ENCODE data around the gene LURAP1L.
A peak's percentile ranks its signal among the peaks of the same experiment; 100 is the strongest.

LURAP1L gene

DNA sequence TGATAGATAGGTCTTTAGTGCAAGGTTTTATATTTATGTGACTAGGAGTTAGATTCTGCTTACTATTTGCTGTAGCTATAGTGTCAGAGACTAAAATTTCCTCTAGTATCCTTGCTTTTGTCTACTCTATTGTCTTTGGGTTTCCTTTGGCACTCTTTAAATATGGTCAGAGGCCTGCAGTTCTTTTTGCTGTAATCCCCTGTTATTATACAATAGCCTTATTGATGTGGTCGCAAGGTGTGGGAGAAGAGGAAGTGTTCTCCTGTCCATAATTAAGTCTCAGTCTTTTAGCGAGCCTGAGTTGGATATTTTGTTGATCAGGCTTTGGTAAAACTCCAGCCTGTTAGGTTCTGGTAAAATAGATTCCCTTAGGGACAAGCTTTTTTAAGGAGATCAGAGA, 34.9 kb downstream of the LURAP1L start:
- Histone ChIP-seq H3K4me3 (ENCODE audit: low read depth, low read length) (no peak overlapping the region), H3K27me3 (replicated peaks) (no peaks in the 10 kb centered on the region), H3K27ac (no peak overlapping the region), H3K36me3 (replicated peaks) (no peaks in the 10 kb centered on the region)
- no peak for DNase-seq
- in situ Hi-C loops (cut with HindIII; ENCODE audit: low pct_ligation_motif_present, low sequenced_read_pairs): no loop called here
- TF ChIP-seq, protein P1, sequence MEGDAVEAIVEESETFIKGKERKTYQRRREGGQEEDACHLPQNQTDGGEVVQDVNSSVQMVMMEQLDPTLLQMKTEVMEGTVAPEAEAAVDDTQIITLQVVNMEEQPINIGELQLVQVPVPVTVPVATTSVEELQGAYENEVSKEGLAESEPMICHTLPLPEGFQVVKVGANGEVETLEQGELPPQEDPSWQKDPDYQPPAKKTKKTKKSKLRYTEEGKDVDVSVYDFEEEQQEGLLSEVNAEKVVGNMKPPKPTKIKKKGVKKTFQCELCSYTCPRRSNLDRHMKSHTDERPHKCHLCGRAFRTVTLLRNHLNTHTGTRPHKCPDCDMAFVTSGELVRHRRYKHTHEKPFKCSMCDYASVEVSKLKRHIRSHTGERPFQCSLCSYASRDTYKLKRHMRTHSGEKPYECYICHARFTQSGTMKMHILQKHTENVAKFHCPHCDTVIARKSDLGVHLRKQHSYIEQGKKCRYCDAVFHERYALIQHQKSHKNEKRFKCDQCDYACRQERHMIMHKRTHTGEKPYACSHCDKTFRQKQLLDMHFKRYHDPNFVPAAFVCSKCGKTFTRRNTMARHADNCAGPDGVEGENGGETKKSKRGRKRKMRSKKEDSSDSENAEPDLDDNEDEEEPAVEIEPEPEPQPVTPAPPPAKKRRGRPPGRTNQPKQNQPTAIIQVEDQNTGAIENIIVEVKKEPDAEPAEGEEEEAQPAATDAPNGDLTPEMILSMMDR (IDR thresholded peaks at IDR 0.05; ENCODE audit: low read depth, low read length, missing control alignments): no peak

DNA sequence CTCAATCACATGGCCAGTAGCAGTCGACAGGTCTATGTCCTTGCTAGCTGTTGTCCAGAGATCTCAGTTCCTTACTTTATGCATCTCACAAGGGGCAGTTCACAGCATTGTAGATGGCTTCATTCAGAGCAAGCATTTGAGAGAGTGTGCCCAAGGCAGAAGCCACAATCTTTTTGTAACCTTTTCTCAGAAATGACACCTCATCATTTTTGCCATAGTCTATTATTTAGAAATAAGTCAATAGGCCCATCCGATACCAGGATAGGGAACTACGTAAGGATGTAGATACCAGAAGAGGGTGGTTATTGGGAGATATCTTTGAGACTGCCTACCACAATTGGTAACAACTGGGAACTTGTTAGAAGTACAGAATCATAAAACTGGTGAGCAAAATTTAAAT, 37.1 kb downstream of the LURAP1L start:
- Histone ChIP-seq H3K4me3 (ENCODE audit: low read depth, low read length) (no peak overlapping the region), H3K27me3 (replicated peaks) (no peaks in the 10 kb centered on the region), H3K36me3 (replicated peaks) (no peaks in the 10 kb centered on the region), H3K27ac (no peak overlapping the region)
- TF ChIP-seq, protein P1 (IDR thresholded peaks at IDR 0.05; ENCODE audit: low read depth, low read length, missing control alignments): no peak
- in situ Hi-C loops (cut with HindIII; ENCODE audit: low pct_ligation_motif_present, low sequenced_read_pairs): no loop called here
- DNase-seq: no peak

DNA sequence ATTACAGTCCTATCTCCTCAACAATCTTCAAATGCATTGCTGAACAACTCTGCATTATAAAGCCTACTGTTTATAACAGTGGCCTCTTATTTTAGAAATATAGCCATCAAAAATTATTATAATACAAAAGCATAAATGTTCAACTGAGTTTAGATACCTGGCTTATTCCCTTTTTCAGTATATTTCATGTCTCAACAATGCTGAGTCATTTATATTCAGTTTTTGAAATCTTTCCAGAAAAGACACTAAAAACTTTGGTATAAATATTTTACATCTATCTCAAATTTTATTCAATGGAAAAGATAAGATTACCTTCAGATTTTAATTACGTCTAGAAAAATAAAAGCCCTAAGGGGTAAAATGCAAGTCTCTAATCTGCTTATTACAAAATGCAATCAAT, 37.9 kb downstream of the LURAP1L start:
- Histone ChIP-seq H3K36me3 (replicated peaks) (no peaks in the 10 kb centered on the region), H3K27me3 (replicated peaks) (no peaks in the 10 kb centered on the region), H3K27ac (peak overlapping the region; percentile 97), H3K4me3 (ENCODE audit: low read depth, low read length) (no peak overlapping the region)
- no peak for DNase-seq
- TF ChIP-seq, protein P1 (IDR thresholded peaks at IDR 0.05; ENCODE audit: low read depth, low read length, missing control alignments): no peak
- in situ Hi-C loops (cut with HindIII; ENCODE audit: low pct_ligation_motif_present, low sequenced_read_pairs): no loop called here

DNA sequence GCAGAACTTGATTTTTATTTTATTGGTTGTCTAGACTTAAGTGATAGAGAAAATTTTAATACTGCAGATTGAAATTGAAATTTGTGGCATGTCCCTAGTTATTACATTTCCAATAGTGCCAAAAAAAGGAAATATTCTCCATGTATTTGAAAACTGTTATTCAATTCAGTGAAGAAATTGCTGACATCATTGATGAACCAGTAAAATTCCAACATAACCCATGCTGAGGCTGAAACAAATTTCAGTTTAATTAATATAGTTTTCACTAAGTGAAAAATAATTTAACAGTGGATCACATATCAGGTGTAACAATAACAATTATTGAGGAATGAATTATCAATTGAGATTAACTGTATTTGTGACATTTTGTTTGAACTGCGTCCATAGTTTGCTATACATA, 38.7 kb downstream of the LURAP1L start:
- in situ Hi-C loops (cut with HindIII; ENCODE audit: low pct_ligation_motif_present, low sequenced_read_pairs): no loop called here

DNA sequence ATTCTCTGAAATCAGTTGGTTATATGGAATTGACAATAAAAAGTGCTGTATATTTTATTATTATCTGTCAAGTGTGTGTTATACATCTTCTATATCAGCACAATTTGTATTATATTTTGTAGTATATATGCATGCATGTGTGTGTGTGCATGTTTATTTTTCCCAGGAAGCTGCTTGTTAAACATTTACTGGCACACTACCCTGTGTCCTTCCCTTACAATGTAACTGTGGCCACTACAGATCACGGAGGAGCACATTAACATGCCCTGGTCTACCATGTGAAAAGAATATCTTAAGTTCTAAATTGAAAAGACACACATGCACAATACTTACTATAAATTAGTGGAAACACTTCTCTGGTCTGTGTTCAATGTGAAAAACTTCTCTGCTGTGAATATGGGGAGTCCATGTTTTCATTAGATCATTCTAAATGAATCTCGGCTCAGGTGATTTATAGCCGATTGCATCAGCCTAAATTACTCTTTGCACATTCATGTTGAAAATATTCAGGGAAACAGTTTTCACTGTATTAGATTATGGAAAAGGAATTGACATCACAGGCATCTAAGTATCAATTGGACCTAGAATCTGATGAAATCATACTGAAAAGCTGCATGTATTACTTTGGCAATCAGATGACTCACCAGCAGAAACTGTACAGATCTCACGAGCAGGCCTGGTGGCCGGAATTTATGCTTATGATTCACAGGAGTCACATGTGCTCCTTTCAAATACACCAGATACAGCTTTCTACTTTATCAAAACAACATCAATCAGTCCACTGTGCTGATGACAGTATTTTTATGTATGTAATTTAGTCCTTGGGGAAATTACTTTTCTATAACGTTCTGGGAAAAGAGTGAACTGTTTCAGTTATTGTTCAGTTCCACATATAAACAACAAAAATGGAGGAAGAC, 39.4 kb downstream of the LURAP1L start:
- DNase-seq: peak; percentile 99
- H3K27me3 ChIP-seq (replicated peaks): no peaks in the 10 kb centered on the region
- no peaks in the 10 kb centered on the region for H3K36me3 ChIP-seq (replicated peaks)
- in situ Hi-C loops (cut with HindIII; ENCODE audit: low pct_ligation_motif_present, low sequenced_read_pairs): no loop called here
- H3K27ac ChIP-seq: peak overlapping the region; percentile 97
- peak overlapping the region; percentile 32 for H3K4me3 ChIP-seq (ENCODE audit: low read depth, low read length)
- TF ChIP-seq, protein P1 (IDR thresholded peaks at IDR 0.05; ENCODE audit: low read depth, low read length, missing control alignments): peak; percentile 57

More for the DNA sequence above, 38.7 kb downstream of the LURAP1L start:
- DNase-seq: no peak
- H3K4me3 ChIP-seq (ENCODE audit: low read depth, low read length): no peak overlapping the region
- TF ChIP-seq, protein P1 (IDR thresholded peaks at IDR 0.05; ENCODE audit: low read depth, low read length, missing control alignments): no peak
- H3K36me3 ChIP-seq (replicated peaks): no peaks in the 10 kb centered on the region
- H3K27me3 ChIP-seq (replicated peaks): no peaks in the 10 kb centered on the region
- H3K27ac ChIP-seq: peak overlapping the region; percentile 97

Measured in brain microvascular endothelial cell (primary cell).